BLaER1 (cell line): ENCODE data around the gene PCBP3.

Experiments
- H3K27ac ChIP-seq: shearing (Covaris generic); formaldehyde crosslinking; 2 replicates; pipeline ENCODE4 v1.8.1; 2022
- H3K27me3 ChIP-seq: shearing (Covaris generic); formaldehyde crosslinking; 2 replicates; pipeline ENCODE4 v1.8.1; 2022
- H3K36me3 ChIP-seq: shearing (Covaris generic); formaldehyde crosslinking; 2 replicates; pipeline ENCODE4 v1.8.1; 2022
- H3K4me1 ChIP-seq: shearing (Covaris generic); formaldehyde crosslinking; 2 replicates; pipeline ENCODE4 v1.8.1; 2022
- H3K4me2 ChIP-seq: shearing (Covaris generic); formaldehyde crosslinking; 2 replicates; pipeline ENCODE4 v1.8.1; 2022
- H3K4me3 ChIP-seq: shearing (Covaris generic); formaldehyde crosslinking; 2 replicates; pipeline ENCODE4 v1.8.1; 2022
- H3K9ac ChIP-seq: shearing (Covaris generic); formaldehyde crosslinking; 2 replicates; pipeline ENCODE4 v1.8.1; 2022
- H3K9me3 ChIP-seq: shearing (Covaris generic); formaldehyde crosslinking; 2 replicates; pipeline ENCODE4 v1.8.1; 2022
- H4K20me1 ChIP-seq: shearing (Covaris generic); formaldehyde crosslinking; 2 replicates; pipeline ENCODE4 v1.8.1; 2022
- Cebpa-rat ChIP-seq: shearing (Covaris generic); IDR thresholded peaks from 2 replicates; pipeline ENCODE4 v1.8.1; 2022

Gene PCBP3

GRCh38 chr21:45939521-45940045 is 296.1 kb downstream of the PCBP3 start:
- Histone ChIP-seq H3K9me3 (no peaks in the 10 kb centered on the region), H3K4me2 (peak overlapping the region; percentile 89), H3K4me1 (peaks cover 86% of the 10 kb centered on the region), H4K20me1 (peaks cover 16% of the 10 kb centered on the region; the same call in 1 of the 2 replicates), H3K36me3 (peaks cover 6% of the 10 kb centered on the region; the same call in 1 of the 2 replicates), H3K27ac (peak overlapping the region; percentile 92), H3K4me3 (no peak overlapping the region), H3K9ac (0 out of 2 replicates have a peak overlapping the region, but pooled peaks have one; percentile 72), H3K27me3 (no peaks in the 10 kb centered on the region)
- TF ChIP-seq Cebpa-rat, result no peak

DNA sequence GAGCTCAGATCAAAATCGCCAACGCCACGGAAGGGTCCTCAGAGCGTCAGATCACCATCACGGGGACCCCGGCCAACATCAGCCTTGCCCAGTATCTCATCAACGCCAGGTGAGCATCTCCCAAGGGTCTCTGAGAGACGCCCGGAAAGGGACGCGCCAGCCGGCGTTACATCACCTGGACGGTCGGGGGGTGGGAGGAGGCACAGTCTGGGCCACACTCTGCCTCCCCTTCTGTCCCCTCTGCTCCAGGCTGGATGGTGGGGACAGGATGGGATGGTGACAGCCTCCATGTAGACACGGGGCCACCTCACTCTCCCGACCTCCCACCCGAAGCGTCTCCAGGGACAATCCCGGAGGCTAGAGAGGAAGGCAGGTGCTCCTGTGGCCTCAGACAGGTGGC is 296.6 kb downstream of the PCBP3 start:
- Histone ChIP-seq H3K4me1 (peaks cover 81% of the 10 kb centered on the region), H3K4me3 (no peak overlapping the region), H4K20me1 (peaks cover 16% of the 10 kb centered on the region; the same call in 1 of the 2 replicates), H3K4me2 (peak overlapping the region; percentile 89), H3K27me3 (no peaks in the 10 kb centered on the region), H3K27ac (no peak overlapping the region), H3K9ac (no peak overlapping the region), H3K36me3 (peaks cover 3% of the 10 kb centered on the region; the same call in 1 of the 2 replicates), H3K9me3 (no peaks in the 10 kb centered on the region)
- no peak for TF ChIP-seq Cebpa-rat

DNA sequence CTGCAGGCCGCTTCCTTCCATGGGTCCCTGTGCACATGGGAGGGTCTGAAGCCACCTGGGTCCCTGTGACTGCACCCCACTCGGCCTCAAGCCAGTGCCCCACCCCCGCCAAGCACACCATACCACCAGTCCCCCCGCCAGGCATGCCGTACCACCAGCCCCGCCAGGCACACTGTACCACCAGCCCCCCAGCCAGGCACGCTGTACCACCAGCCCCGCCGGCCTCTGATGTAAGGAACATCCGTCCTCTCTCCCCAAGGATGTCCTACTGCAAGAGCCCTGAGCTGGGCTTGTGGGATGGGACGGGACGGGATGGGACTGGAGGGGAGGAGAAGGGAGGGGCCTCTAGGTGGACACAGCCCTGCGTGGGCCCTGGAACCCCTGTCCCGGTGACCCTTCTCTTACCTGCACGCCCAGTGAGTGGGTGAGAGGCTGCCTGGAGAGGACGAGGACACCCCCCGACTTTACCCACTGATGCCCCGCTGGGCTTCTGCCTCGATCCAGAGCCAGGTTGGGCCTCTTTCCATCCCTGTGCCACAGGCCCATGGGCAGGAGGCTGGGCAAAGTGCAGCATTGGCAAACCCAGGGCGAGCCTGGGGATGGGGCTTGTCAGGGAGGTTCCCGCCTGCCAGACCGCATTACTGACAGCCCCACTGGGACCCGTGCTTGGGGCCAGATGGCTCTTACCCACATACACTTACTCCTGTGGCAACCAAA is 297.3 kb downstream of the PCBP3 start:
- TF ChIP-seq Cebpa-rat, result no peak
- Histone ChIP-seq H3K9me3 (no peaks in the 10 kb centered on the region), H4K20me1 (peaks cover 16% of the 10 kb centered on the region; the same call in 1 of the 2 replicates), H3K27me3 (no peaks in the 10 kb centered on the region), H3K36me3 (no peaks in the 10 kb centered on the region), H3K4me3 (no peak overlapping the region), H3K4me1 (peaks cover 74% of the 10 kb centered on the region), H3K9ac (no peak overlapping the region), H3K4me2 (peak overlapping the region; percentile 89), H3K27ac (no peak overlapping the region; the same call in 1 of the 2 replicates)

GRCh38 chr21:45941338-45941710 is 297.8 kb downstream of the PCBP3 start:
- TF ChIP-seq Cebpa-rat, result no peak
- no peaks in the 10 kb centered on the region for H3K27me3 ChIP-seq
- no peak overlapping the region for H3K9ac ChIP-seq
- H3K4me3 ChIP-seq, result peak overlapping the region; percentile 15; the same call in 1 of the 2 replicates
- peak overlapping the region; percentile 89 for H3K4me2 ChIP-seq
- peaks cover 69% of the 10 kb centered on the region for H3K4me1 ChIP-seq
- H4K20me1 ChIP-seq, result peaks cover 16% of the 10 kb centered on the region; the same call in 1 of the 2 replicates
- H3K27ac ChIP-seq, result peak overlapping the region; percentile 64; the same call in 1 of the 2 replicates
- H3K9me3 ChIP-seq, result no peaks in the 10 kb centered on the region
- H3K36me3 ChIP-seq, result no peaks in the 10 kb centered on the region

- no peak for TF ChIP-seq Cebpa-rat
- Histone ChIP-seq H3K9me3 (no peaks in the 10 kb centered on the region), H3K27ac (peak overlapping the region; percentile 64; the same call in 1 of the 2 replicates), H3K36me3 (no peaks in the 10 kb centered on the region), H3K9ac (no peak overlapping the region), H3K4me3 (peak overlapping the region; percentile 15; the same call in 1 of the 2 replicates), H3K27me3 (no peaks in the 10 kb centered on the region), H4K20me1 (peaks cover 16% of the 10 kb centered on the region; the same call in 1 of the 2 replicates), H3K4me2 (peak overlapping the region; percentile 89), H3K4me1 (peaks cover 64% of the 10 kb centered on the region)
These were observed 298.4 kb downstream of the PCBP3 start for GRCh38 chr21:45941717-45942546.

DNA sequence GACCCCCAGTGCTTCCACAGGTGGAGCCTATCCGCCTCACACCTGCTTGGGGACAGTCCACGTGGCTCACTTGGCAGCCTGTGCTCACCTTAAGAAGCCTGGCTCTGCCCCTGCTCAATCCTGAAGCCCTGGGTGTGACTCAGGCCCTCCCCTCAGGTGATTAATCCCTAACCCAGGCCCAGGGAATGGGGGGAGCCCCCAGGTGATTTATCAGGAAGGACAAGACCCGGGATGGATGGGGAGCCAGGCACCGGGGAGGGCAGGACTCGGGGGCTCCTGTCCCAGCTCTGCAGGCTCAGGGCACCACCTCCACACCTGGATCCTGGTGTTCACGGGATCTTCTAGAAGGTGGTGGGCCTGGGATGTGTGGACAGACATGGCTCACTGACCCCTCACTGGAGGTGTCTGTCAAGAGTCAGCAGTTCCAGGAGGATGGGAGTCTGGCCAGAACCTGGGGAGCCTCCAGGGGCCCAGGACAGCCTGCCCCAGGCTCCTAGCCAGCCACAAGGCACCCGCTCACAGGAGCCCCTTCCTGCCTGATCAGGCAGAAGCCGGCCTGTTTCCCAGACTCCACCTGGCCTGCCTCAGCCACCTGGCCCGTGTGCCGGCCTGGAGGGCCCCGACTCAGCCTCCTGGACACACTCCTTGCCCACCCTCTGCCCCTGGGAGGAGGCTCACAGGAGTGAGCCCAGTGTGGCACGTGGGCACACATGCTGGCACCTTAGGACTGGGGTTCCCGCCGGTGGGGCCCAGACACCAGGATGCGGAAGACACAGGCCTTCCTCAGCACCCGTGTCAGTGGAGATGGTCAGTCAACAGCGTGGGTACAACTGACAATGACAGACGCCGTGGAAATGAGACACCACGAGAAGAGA is 299.5 kb downstream of the PCBP3 start:
- peaks cover 8% of the 10 kb centered on the region; the same call in 1 of the 2 replicates for H3K9me3 ChIP-seq
- no peak for TF ChIP-seq Cebpa-rat
- no peak overlapping the region for H3K4me3 ChIP-seq
- no peaks in the 10 kb centered on the region for H3K36me3 ChIP-seq
- H4K20me1 ChIP-seq, result peaks cover 9% of the 10 kb centered on the region; the same call in 1 of the 2 replicates
- peak overlapping the region; percentile 89 for H3K4me2 ChIP-seq
- no peak overlapping the region for H3K27ac ChIP-seq
- no peak overlapping the region for H3K9ac ChIP-seq
- no peaks in the 10 kb centered on the region for H3K27me3 ChIP-seq
- peaks cover 63% of the 10 kb centered on the region for H3K4me1 ChIP-seq

DNA sequence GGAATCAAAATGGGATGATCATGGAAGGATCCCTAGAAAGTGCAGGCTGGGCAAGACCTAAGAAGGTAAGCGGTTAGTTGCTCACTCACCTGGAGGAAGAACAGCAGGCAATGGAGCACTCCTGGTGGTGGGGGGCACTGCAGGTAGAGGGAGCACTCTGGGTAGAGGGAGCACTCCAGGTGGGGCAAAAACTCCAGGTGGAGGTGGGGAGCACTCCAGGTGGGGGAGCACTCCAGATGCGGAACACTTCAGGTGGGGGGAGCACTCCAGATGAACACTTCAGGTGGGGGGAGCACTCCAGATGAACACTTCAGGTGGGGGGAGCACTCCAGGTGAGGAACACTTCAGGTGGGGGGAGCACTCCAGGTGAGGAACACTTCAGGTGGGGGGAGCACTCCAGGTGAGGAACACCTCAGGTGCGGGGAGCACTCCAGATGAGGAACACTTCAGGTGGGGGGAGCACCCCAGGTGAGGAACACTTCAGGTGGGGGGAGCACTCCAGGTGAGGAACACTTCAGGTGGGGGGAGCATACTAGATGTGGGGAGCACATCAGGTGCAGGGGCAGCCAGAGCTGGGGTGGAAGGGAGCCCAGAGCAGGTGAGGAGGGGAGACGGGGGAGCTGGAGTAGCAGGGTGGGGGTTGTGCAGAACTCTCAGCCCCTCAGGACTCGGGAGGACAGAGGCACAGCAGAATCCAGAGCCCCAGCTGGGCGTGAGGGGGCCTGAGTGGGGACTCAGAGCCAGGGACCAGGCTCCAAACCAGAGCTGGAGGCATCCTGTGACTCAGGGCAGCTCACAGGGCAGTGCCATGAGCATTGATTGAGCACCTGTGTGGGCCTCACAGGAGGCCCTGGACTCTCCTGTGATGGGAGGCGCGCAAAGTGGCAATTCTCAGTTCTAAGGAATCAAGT is 300.4 kb downstream of the PCBP3 start:
- peaks cover 10% of the 10 kb centered on the region; the same call in 1 of the 2 replicates for H3K9me3 ChIP-seq
- no peak overlapping the region for H3K4me2 ChIP-seq
- no peaks in the 10 kb centered on the region for H3K27me3 ChIP-seq
- H3K27ac ChIP-seq, result no peak overlapping the region
- TF ChIP-seq Cebpa-rat, result no peak
- peaks cover 63% of the 10 kb centered on the region for H3K4me1 ChIP-seq
- no peak overlapping the region for H3K4me3 ChIP-seq
- no peak overlapping the region for H3K9ac ChIP-seq
- H3K36me3 ChIP-seq, result no peaks in the 10 kb centered on the region
- peaks cover 9% of the 10 kb centered on the region; the same call in 1 of the 2 replicates for H4K20me1 ChIP-seq

- peaks cover 9% of the 10 kb centered on the region; the same call in 1 of the 2 replicates for H4K20me1 ChIP-seq
- H3K36me3 ChIP-seq, result no peaks in the 10 kb centered on the region
- H3K4me3 ChIP-seq, result no peak overlapping the region
- H3K27me3 ChIP-seq, result no peaks in the 10 kb centered on the region
- H3K9me3 ChIP-seq, result peaks cover 10% of the 10 kb centered on the region; the same call in 1 of the 2 replicates
- peaks cover 63% of the 10 kb centered on the region for H3K4me1 ChIP-seq
- no peak overlapping the region for H3K4me2 ChIP-seq
- TF ChIP-seq Cebpa-rat, result no peak
- H3K27ac ChIP-seq, result no peak overlapping the region
- no peak overlapping the region for H3K9ac ChIP-seq
These were observed 301.1 kb downstream of the PCBP3 start for GRCh38 chr21:45944601-45945000.
